Transverse colon (tissue), 4 donors: ENCODE results near the gene SERP2.

Experiments
- CTCF ChIP-seq, 5 experiments: fragments of 200-600 bp in 3 of 5; fragments of 450-650 bp in 2 of 5; sonication (generic) in 3 of 5; IDR thresholded peaks; 1 replicate in 2 of 5; 2 replicates in 3 of 5; pipeline ENCODE4 v1.5.1; 2016 to 2017; ENCODE audit warnings: antibody characterized with exemption in 5 of 5, inconsistent platforms in 3 of 5, mild to moderate bottlenecking in 2 of 5, moderate library complexity in 1 of 5
- POLR2A ChIP-seq: fragments of 450-650 bp; IDR thresholded peaks from one replicate; pipeline ENCODE4 v1.6.1; 2016; ENCODE audit warnings: antibody characterized with exemption, mild to moderate bottlenecking, moderate library complexity
- POLR2AphosphoS5 ChIP-seq, 3 donors: sonication (generic); formaldehyde crosslinking; IDR thresholded peaks; one replicate each; pipeline ENCODE4 v1.6.1; 2016; ENCODE audit warnings: antibody characterized with exemption in 3 of 3

- TF ChIP-seq CTCF (IDR thresholded peaks at IDR 0.05): no peak
- TF ChIP-seq POLR2AphosphoS5 (IDR thresholded peaks at IDR 0.05): no peak
- no peak for TF ChIP-seq POLR2A
These were observed 25.0 kb downstream of the SERP2 start for GRCh38 chr13:44398606-44399005.
